Measurements from ENCODE around the gene NEO1. TPM values are rescaled to one million over a fixed set of nuclear protein-coding genes. Genes with fewer than 3 reads are reported as not detected.

The NEO1 gene
- total RNA-seq, 1 experiment from 2014 or later, result 41.8 TPM

- DNase-seq, result no peak
- Histone ChIP-seq H3K14ac (ENCODE audit: insufficient read depth, low read length) (no peak overlapping the region), H2BK120ac (ENCODE audit: low read depth, low read length, poor library complexity, severe bottlenecking) (no peak overlapping the region), H3K79me1 (ENCODE audit: insufficient read depth, low read depth, low read length, poor library complexity, severe bottlenecking) (no peaks in the 10 kb centered on the region), H3K18ac (ENCODE audit: insufficient read length, low read depth, low read length) (no peak overlapping the region), H3K23me2 (ENCODE audit: insufficient read length, low read depth, low read length, poor library complexity, severe bottlenecking) (no peaks in the 10 kb centered on the region), H3K9me3 (ENCODE audit: control insufficient read depth, low read depth, low read length) (no peaks in the 10 kb centered on the region), H3K27me3 (ENCODE audit: insufficient read depth, low read length) (no peaks in the 10 kb centered on the region), H4K8ac (replicated peaks; ENCODE audit: insufficient read length, low read depth, low read length) (no peak overlapping the region), H3K23ac (ENCODE audit: insufficient read length, low read depth, low read length) (no peak overlapping the region), H2AFZ (ENCODE audit: low read length) (no peak overlapping the region), H3K56ac (ENCODE audit: insufficient read length, low read depth, low read length) (no peak overlapping the region), H3K9ac (ENCODE audit: extremely low read depth, insufficient read length, low read length) (no peak overlapping the region), H3K4ac (ENCODE audit: low read depth, low read length) (no peak overlapping the region), H2BK15ac (ENCODE audit: low read depth, low read length) (no peak overlapping the region), H2BK5ac (ENCODE audit: insufficient read length, low read length) (no peak overlapping the region), H4K20me1 (ENCODE audit: control insufficient read depth, insufficient read depth, insufficient read length) (no peaks in the 10 kb centered on the region), H3K79me2 (ENCODE audit: insufficient read depth, low read length) (no peaks in the 10 kb centered on the region), H2BK20ac (ENCODE audit: low read depth, low read length, poor library complexity, severe bottlenecking) (no peak overlapping the region), H4K91ac (ENCODE audit: insufficient read length, low read depth, low read length) (no peak overlapping the region), H4K5ac (ENCODE audit: insufficient read length, low read depth, low read length) (no peak overlapping the region), H3K27ac (ENCODE audit: insufficient read length, low read depth, low read length) (no peak overlapping the region), H3K4me1 (ENCODE audit: insufficient read depth, low read length) (no peaks in the 10 kb centered on the region), H3T11ph (ENCODE audit: low read length) (no peak overlapping the region), H3K4me2 (ENCODE audit: insufficient read depth, insufficient read length, low read length) (no peak overlapping the region), H2AK5ac (ENCODE audit: insufficient read length, low read length) (no peak overlapping the region), H2BK12ac (ENCODE audit: insufficient read length, low read depth, low read length) (no peak overlapping the region)
- no peak for TF ChIP-seq CTCF (conservative IDR thresholded peaks at IDR 0.05)
- H3K27ac Mint-ChIP-seq, result no peak overlapping the region
- no peaks in the 10 kb centered on the region for H3K27me3 Mint-ChIP-seq (ENCODE audit: low read depth)
- H3K4me3 Mint-ChIP-seq, result no peak overlapping the region
- WGBS (ENCODE audit: extremely low coverage, insufficient read length, low lambda C conversion rate), result no CpG with 5 or more reads among the region's 4 CpGs
- no peaks in the 10 kb centered on the region for H3K9me3 Mint-ChIP-seq
- peaks cover 5 to 38% (median 29%) of the 10 kb centered on the region in 3 experiments; a peak in 5 of 7 replicates for H3K36me3 Mint-ChIP-seq (ENCODE audit: insufficient read depth in 1 of 3, low read depth in 3 of 3)
- H3K4me1 Mint-ChIP-seq, result no peaks in the 10 kb centered on the region
Measured at GRCh38 chr15:73293773-73294172, 241.5 kb downstream of the NEO1 start.

All from H9 (cell line).